ENCODE results near the gene GOLGA6L10.

DNA sequence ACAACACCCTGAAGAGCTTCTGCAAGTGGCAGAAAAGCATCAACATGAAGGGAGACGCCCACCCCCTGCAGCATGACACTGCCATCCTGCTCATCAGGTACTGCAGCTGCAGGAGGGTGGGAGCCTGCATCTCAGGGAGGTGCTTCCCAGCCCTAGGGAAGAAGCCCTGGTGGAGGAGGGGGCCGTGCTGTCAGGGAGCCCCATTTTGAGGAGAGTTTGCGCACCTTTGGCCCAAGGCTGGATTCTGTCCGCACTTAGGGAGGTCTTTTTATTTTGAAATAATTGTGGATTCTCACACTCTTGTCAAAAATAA lies 44.5 kb downstream of the GOLGA6L10 start:
- TF ChIP-seq POLR2A (IDR thresholded peaks at IDR 0.05), result no peak
- TF ChIP-seq, protein P1, sequence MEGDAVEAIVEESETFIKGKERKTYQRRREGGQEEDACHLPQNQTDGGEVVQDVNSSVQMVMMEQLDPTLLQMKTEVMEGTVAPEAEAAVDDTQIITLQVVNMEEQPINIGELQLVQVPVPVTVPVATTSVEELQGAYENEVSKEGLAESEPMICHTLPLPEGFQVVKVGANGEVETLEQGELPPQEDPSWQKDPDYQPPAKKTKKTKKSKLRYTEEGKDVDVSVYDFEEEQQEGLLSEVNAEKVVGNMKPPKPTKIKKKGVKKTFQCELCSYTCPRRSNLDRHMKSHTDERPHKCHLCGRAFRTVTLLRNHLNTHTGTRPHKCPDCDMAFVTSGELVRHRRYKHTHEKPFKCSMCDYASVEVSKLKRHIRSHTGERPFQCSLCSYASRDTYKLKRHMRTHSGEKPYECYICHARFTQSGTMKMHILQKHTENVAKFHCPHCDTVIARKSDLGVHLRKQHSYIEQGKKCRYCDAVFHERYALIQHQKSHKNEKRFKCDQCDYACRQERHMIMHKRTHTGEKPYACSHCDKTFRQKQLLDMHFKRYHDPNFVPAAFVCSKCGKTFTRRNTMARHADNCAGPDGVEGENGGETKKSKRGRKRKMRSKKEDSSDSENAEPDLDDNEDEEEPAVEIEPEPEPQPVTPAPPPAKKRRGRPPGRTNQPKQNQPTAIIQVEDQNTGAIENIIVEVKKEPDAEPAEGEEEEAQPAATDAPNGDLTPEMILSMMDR (IDR thresholded peaks at IDR 0.05), result no peak

Measured in uterus (tissue), 2 donors.